Measurements from ENCODE around the gene GNAS.
A peak's percentile ranks its signal among the peaks of the same experiment; 100 is the strongest.

The GNAS gene

GRCh38 chr20:58883241-58883691 is 30.8 kb downstream of the GNAS start:
- DNase-seq = no peak

- DNase-seq = no peak
These were observed 32.5 kb downstream of the GNAS start for GRCh38 chr20:58884966-58885365.

- no peak for DNase-seq
These were observed 34.0 kb downstream of the GNAS start for GRCh38 chr20:58886546-58886945.

- no peak for DNase-seq
These were observed 35.6 kb downstream of the GNAS start for GRCh38 chr20:58888103-58888502.

- DNase-seq = peak; percentile 84
These were observed 36.2 kb downstream of the GNAS start for GRCh38 chr20:58888521-58889333.

- DNase-seq = peak; percentile 58
These were observed 36.8 kb downstream of the GNAS start for GRCh38 chr20:58889334-58889760.

GRCh38 chr20:58889798-58890517 is 37.4 kb downstream of the GNAS start:
- DNase-seq = peak; percentile 20

GRCh38 chr20:58890518-58891085 is 38.1 kb downstream of the GNAS start:
- peak; percentile 84 for DNase-seq

- peak; percentile 84 for DNase-seq
These were observed 38.7 kb downstream of the GNAS start for GRCh38 chr20:58891086-58891717.

- DNase-seq = peak; percentile 59
These were observed 39.2 kb downstream of the GNAS start for GRCh38 chr20:58891718-58892140.

- peak; percentile 84 for DNase-seq
These were observed 39.8 kb downstream of the GNAS start for GRCh38 chr20:58892141-58892931.

- peak; percentile 77 for DNase-seq
These were observed 40.4 kb downstream of the GNAS start for GRCh38 chr20:58892932-58893224.

GRCh38 chr20:58893355-58894120 is 41.0 kb downstream of the GNAS start:
- peak; percentile 30 for DNase-seq

GRCh38 chr20:58894652-58895447 is 42.3 kb downstream of the GNAS start:
- DNase-seq = no peak

- DNase-seq = peak; percentile 14
These were observed 43.1 kb downstream of the GNAS start for GRCh38 chr20:58895448-58896180.

- DNase-seq = no peak
These were observed 44.3 kb downstream of the GNAS start for GRCh38 chr20:58896820-58897219.

- no peak for DNase-seq
These were observed 45.0 kb downstream of the GNAS start for GRCh38 chr20:58897488-58897887.

GRCh38 chr20:58898629-58899408 is 46.3 kb downstream of the GNAS start:
- no peak for DNase-seq

GRCh38 chr20:58899512-58899911 is 47.0 kb downstream of the GNAS start:
- DNase-seq = no peak

Measured in OCI-M1 (cell line).